Measurements from ENCODE around the gene CHAT. TPM values are rescaled to one million over a fixed set of nuclear protein-coding genes. Genes with fewer than 3 reads are reported as not detected.

Gene CHAT
- total RNA-seq, 1 experiment from 2014 or later = not detected

GRCh38 chr10:49610114-49610457, 3.8 kb upstream of the CHAT start, which contains the start of gene SLC18A3:
SLC18A3 (plus strand) TSS chr10:49610310; CDS start chr10:49610741, 431 bp downstream.
- in situ Hi-C loops (cut with HindIII; ENCODE audit: low sequenced_read_pairs) = no loop called here
- no peak for DNase-seq (ENCODE audit: low spot score)

GRCh38 chr10:49610458-49611165, 3.2 kb upstream of the CHAT start:
- no peak for DNase-seq (ENCODE audit: low spot score)
- in situ Hi-C loops (cut with HindIII; ENCODE audit: low sequenced_read_pairs) = no loop called here

GRCh38 chr10:49611166-49611815, 2.5 kb upstream of the CHAT start:
- in situ Hi-C loops (cut with HindIII; ENCODE audit: low sequenced_read_pairs) = no loop called here
- DNase-seq (ENCODE audit: low spot score) = no peak

GRCh38 chr10:49611816-49612512, 1.9 kb upstream of the CHAT start:
- DNase-seq (ENCODE audit: low spot score) = peak; percentile 11
- in situ Hi-C loops (cut with HindIII; ENCODE audit: low sequenced_read_pairs) = no loop called here

- in situ Hi-C loops (cut with HindIII; ENCODE audit: low sequenced_read_pairs) = no loop called here
- no peak for DNase-seq (ENCODE audit: low spot score)
Measured at GRCh38 chr10:49612513-49613164, 1.2 kb upstream of the CHAT start.

- in situ Hi-C loops (cut with HindIII; ENCODE audit: low sequenced_read_pairs) = no loop called here
- no peak for DNase-seq (ENCODE audit: low spot score)
Measured at GRCh38 chr10:49613165-49613881, 514 bp upstream of the CHAT start.

- DNase-seq (ENCODE audit: low spot score) = no peak
- in situ Hi-C loops (cut with HindIII; ENCODE audit: low sequenced_read_pairs) = no loop called here
Measured at GRCh38 chr10:49614242-49615198, 683 bp downstream of the CHAT start.

- no peak for DNase-seq (ENCODE audit: low spot score)
- in situ Hi-C loops (cut with HindIII; ENCODE audit: low sequenced_read_pairs) = no loop called here
Measured at GRCh38 chr10:49615213-49615612, 1.4 kb downstream of the CHAT start.

GRCh38 chr10:49615721-49616120, 1.9 kb downstream of the CHAT start:
- DNase-seq (ENCODE audit: low spot score) = no peak

GRCh38 chr10:49616421-49617101, 2.7 kb downstream of the CHAT start:
- in situ Hi-C loops (cut with HindIII; ENCODE audit: low sequenced_read_pairs) = no loop called here
- no peak for DNase-seq (ENCODE audit: low spot score)

More at GRCh38 chr10:49615721-49616120, 1.9 kb downstream of the CHAT start:
- in situ Hi-C loops (cut with HindIII; ENCODE audit: low sequenced_read_pairs) = no loop called here

GRCh38 chr10:49617121-49618020, 3.5 kb downstream of the CHAT start:
- no peak for DNase-seq (ENCODE audit: low spot score)
- in situ Hi-C loops (cut with HindIII; ENCODE audit: low sequenced_read_pairs) = no loop called here

GRCh38 chr10:49618821-49619220, 5.0 kb downstream of the CHAT start:
- in situ Hi-C loops (cut with HindIII; ENCODE audit: low sequenced_read_pairs) = no loop called here
- no peak for DNase-seq (ENCODE audit: low spot score)

GRCh38 chr10:49619613-49620012, 5.8 kb downstream of the CHAT start:
- in situ Hi-C loops (cut with HindIII; ENCODE audit: low sequenced_read_pairs) = no loop called here

GRCh38 chr10:49620286-49620810, 6.5 kb downstream of the CHAT start:
- peak; percentile 25 for DNase-seq (ENCODE audit: low spot score)
- in situ Hi-C loops (cut with HindIII; ENCODE audit: low sequenced_read_pairs) = no loop called here

More at GRCh38 chr10:49619613-49620012, 5.8 kb downstream of the CHAT start:
- no peak for DNase-seq (ENCODE audit: low spot score)

- peak; percentile 88 for DNase-seq (ENCODE audit: low spot score)
- in situ Hi-C loops (cut with HindIII; ENCODE audit: low sequenced_read_pairs) = no loop called here
Measured at GRCh38 chr10:49620841-49621378, 7.1 kb downstream of the CHAT start.

GRCh38 chr10:49621561-49621960, 7.7 kb downstream of the CHAT start:
- no peak for DNase-seq (ENCODE audit: low spot score)
- in situ Hi-C loops (cut with HindIII; ENCODE audit: low sequenced_read_pairs) = no loop called here
